NCI-H2081 (cell line): Measurements from ENCODE around the gene DIP2A.
"Not testable (repeated sequence)": the region's sequence is repeated elsewhere in the genome, so short reads cannot be mapped to it uniquely, and the experiment has no call there.

Experiments
- DNase-seq, 2 experiments: peaks; one replicate each; lab custom pipeline; 2025; lab: John Stamatoyannopoulos, UW

The DIP2A gene

DNA sequence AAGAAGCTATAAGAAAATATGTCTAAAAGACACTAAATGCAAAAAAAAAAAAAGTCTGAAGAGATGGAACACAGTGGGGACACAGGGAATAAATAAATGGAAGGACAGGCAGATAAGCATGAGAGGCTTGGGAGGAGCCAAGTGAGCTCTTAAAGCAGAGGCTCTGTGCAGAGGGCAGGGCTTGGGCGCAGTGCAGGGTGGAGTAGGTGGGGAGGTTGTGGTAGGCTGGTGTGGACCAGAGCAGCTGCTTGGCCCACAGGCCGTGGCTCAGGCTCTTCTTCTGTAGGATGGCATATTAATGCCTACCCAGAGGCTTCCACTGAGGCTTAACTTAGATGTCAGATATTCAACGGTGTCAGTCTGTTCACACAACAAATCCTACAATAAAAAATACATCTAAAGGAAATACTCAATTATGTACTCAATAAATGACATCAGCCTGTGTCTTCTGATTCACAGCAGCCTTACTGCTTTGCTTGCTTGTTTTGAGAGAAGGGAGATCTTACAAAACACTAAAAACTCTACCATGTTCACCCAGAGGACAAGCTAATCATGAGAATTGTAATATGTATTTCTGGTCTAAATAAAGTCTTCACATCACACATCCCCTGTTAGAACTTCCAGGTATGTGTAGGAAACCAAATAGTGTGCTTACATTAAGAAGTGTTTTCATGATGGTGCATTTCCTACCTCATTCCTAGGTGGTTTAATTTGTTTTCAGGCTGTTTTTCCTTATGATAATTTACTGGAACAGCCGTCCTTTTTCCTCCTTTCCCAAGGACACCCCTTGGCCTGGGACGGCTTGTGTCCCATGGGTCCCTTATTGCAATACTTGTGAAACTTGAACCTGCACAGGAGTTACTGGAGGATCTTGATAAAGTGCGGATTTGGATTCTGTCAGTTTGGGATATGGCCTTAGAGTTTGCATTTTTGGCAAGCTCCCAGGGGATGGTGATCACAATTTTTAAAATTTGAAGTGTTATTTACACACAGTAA is 24.9 kb downstream of the DIP2A start:
- no peak for DNase-seq

DNA sequence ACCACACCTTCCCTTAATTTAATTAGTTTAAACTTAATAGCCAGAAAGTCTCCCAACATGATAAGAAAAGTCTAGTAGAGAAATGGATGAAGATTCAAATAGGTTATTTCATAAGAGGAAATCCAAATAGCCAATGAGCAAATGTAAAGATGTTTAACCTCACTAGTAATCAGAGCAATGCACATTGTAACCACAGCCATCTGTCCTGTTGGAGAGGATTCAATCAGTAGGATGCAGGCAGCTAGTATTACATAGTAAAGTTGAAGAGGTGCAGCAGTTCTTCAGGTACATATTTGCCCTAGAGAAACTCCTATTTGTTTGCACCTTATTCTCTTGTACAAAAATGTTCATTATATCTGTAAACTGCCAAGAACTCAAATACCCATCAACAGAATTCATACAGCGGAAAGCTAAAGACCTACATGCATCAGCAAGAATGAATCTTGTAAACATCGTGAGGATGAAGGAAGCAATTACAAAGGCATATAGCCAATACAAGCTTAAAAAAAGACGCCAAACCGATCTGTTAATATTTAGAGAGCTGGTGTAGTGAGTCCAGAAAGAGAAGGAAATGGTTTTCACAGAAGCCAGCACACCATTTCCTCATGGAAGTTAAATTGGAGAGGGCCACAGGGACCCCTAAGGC is 27.9 kb downstream of the DIP2A start:
- DNase-seq, result no peak

DNA sequence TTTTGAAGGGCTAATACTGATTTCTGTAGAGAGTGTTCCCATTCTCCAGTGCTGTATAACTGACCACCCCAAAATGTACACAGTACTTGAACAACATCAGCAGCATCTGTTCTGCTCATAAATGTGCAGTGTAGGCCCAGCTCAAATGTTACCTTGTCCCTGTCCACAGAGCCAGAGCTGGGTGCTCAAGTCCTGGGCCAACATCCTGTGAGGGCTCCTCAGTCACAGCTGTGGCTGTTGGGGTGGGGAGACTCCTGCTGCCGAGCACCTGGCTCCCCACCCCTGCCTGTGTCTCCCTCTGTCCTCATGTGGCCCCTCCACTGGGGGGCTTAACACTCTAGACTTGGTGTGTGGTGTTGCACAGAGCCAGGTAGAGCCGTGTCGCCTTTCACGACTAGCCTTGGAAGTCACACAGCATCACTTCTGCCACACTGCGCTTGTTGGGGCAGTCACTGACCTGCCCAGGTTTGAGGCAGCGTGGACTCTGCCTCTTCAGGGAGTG is 30.5 kb downstream of the DIP2A start:
- DNase-seq, result no peak

DNA sequence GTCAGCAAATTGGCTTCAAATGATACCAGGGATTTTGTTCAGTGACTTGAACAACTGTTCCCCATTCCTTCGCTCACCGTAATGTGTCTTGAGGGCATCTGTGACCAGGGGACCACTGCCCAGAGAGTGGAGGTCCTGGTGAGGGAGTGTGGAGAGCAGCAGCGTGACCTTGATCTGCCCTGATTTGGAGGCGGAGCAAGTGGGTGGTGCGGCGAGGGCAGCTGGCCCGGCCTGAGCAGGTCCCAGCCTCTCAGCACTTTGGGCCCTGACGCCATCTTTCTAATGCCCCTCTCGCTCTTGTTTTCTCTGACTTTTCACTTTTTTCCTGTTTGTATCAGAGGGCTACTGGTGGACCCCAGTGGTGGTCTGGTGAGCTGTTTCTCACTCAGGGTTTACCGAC is 31.1 kb downstream of the DIP2A start:
- DNase-seq, result no peak

DNA sequence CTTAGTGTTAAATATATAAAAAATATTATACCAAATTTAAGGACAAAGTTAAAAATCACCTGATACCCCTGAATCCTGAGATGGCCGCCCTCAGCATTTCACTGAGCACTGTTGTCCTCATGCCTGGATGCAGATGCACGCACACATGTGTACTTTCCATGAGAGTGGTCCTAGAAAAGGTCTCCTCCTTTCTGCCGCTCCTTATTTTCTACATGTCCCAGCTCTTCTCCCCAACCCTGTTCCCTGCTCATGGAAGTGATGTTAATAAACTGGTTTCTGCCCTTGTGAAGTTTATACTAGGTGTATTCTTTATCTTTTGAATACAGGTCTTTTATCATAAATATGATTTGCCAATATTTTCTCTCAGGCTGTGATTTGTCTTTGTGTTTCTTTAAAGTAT is 32.9 kb downstream of the DIP2A start:
- no peak for DNase-seq

DNA sequence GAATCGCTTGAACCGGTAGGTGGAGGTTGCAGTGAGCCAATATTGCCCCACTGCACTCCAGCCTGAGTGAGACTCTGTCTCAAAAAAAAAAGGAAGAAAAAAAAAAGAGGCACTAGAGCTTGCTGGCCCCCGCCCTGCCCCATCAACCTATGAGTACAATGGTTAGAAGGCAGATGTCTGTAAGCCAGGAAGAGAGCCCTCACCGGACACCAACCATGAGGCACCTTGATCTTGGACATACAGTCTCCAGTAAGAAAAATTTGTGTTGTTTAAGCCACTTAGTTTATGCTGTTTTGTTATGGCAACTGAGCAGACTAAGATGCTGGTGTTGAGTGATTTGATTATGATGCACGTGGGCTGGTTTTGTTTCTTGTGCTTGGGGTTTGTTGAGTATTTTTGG is 34.2 kb downstream of the DIP2A start:
- no peak for DNase-seq

DNA sequence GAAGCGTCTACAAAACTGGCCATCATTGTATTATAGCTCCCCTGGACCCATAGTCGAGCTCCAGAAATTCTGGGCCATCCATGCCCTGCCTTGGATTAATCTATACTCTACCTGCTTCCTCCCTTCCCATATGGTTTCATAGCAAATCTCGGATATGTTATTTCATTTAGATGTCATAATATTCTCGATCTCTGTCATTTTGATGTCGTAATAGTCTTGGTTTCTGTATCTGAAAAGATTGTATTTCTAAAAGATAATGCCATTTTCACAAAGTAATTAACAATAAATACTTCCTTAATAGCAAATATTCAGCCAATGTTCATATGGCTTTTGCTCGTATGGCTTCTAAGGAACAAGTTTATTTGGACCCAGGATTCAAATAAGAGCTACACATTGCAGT is 35.1 kb downstream of the DIP2A start:
- DNase-seq, result no peak

DNA sequence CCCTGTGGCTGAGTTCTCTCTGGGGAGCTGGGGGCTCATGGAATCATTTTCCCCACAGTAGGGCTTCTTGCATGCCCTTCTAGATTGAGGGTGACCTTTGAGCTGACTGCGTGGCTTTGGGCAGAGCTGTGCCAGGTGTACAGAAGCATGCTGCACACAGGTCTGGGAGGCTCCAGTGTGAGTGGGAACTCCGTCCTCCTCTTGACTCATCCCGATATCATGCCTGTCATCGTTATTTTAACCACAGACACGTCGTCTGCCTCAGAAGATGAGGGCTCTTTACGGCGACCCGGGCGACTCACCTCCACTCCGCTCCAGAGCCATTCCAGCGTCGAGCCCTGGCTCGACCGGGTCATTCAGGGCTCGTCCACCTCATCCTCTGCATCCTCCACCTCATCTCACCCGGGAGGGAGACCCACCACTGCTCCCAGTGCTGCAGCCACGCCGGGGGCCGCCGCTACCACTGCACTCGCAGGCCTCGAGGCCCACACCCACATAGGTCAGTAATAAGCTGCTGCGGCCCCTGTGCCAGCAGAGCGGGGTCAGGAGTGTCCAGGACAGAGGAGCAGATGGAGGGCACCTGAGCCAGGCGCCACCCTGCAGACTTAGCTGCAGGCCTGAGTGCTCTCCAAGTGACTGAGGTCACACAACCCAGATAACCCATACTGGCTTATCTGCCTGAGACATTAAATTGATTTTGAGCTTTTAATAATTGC is 39.8 kb downstream of the DIP2A start:
- DNase-seq, result no peak

DNA sequence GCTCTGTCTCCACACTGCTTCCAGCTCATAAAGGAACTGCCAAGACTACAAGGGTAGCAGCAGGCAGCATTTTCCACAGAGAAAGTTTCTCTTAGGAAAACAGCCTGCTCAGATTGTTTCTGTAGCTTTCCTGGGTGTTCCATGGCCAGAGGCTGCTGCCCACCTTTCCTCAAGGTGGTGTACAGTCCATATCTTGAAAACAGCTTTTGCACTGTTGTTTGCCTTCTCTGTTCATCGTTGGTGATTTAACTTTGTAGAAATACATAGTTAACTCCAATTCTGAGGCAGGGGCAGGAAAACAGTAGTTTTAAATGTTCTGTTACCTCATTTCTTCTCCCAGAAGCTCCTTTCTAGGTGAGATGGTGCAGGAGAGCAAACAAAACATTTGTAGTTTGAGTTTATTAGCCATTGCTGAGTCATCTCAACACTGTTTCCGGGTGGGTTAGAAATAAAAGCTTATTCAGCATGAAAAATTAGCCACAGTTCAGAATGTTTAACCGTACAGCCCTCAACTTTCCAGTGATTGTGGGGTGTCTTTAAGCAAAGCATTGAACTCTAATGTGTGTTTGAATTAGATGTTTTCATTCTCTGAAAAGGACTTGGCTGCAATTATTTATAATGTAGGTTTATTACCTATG is 41.7 kb downstream of the DIP2A start:
- peak in 1 of 2 experiments; percentile 57 for DNase-seq

DNA sequence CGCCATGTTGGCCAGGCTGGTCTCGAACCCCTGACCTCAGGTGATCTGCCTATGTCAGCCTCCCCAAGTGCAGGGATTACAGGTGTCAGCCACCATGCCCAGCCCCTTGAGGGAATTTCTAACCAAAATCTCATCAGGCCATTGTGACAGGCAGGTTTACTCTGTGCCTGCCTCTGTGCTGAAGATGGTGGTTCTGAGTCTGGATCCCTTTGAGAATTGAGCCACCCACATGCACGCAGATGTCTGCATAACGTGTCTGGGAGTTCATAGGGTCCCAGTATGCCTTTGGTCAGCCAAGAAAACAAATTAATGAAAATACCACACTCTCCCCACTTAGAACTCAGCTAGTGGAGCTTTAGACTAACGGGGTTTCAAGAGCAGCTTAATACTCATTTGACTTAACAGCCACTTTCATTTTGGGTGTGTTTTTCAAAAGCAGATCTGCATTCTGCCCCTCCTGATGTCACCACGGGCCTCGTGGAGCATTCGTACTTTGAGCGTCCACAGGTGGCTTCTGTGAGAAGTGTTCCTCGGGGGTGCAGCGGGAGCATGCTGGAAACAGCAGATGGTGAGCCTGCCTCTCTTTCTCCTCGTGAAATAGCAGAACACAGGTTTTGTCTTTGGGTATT is 45.3 kb downstream of the DIP2A start:
- no peak for DNase-seq

DNA sequence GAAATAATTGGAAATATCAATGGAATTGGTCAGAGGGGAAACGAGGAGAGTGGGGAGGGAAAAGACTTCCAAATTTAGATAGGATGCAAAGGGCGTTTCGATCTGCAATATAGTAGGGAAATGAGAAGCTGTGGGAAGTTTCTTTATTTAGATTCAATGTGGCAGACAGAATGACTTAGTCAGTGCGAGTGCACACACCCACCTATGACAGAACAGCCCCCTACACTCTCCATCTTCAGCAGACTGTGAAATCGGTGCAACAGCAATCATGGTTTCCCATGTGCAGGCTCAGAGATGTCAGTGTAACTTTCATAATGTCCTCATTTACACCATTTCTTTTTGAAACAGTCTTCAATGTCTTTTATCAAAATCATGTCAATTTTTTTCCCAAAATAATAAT is 46.0 kb downstream of the DIP2A start:
- DNase-seq, result no peak

DNA sequence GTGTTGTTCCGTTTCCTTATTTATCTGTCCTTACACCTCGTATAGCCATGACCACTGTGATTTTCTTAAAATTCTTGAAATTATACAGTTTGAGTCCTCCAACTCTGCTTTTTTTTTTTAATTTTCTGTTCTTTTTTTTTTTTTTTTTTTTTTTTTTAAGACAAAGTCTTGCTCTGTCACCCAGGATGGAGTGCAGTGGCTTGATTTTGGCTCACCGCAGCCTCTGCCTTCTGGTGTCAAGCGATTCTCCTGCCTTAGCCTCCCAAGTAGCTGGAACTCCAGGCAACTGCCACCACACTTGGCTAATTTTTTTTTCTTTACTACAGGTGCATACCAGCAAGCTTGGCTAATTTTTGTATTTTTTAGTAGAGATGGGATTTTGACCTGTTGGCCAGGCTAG is 48.9 kb downstream of the DIP2A start:
- DNase-seq, result no peak

DNA sequence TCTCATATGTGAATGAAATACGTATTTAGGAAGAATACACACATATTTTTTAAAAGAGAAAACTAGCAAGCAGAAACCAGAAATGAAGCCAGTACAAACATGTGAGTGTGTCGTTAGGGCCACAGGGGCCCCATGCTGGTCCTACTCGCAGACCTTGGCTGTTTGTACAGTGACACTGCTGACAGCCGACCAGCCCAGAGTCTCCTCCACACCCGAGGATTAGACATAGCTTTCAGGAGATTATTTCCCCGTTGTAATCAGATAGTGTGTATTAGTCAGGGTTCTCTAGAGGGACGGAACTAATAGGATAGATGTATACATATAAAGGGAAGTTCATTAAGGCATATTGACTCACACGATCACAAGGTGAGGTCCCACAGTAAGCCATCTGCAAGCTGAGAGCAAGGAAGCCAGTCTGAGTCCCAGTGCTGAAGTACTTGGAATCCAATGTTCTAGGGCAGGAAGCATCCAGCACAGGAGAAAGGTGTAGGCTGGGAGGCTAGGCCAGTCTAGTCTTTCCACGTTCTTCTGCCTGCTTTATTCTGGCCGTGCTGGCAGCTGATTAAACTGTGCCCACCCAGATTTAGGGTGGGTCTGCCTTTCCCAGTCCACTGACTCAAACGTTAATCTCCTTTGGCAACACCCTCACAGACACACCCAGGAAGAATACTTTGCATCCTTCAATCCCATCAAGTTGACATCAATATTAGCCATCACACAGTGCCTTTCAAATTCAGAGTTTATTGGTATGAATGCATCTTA is 51.2 kb downstream of the DIP2A start:
- peak; percentile 70 to 89 for DNase-seq

DNA sequence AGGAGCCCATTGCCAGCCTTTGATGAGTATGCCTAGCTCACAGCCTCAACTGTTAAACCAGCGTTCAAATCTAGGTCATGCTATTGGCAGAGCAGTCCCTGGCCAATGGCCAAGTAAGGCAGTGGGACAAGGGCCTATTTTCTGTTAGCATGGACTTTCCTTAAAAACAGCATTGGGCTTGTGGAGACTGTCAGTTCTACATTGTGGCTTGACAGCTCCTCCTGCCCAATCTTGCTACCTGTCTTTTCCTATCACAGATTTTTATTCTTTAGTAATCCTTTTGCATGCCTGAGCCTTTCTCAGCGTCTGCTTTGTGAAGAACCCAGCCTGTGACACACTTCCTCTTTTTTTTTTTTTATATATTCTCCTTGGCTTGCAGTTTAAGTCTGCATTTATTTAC is 56.4 kb downstream of the DIP2A start:
- DNase-seq, result no peak

DNA sequence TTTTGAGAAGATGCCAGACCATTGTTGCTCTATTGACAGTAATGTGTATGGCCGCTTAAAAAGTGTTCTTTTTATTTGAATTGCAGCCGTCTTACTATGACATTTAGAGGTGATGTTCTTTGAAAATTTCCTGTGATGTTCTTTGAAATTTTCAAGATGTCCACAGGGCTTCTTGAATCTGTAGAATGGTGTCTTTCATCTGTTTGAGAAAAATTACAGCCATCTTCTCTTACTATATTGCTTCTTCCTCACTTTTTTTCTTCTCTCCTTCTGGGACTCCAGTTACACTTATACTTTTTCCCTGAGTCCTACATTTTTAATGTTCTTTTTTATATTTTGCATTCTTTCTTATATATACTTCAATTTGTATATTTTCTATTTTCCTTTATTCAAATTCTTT is 57.4 kb downstream of the DIP2A start:
- DNase-seq, result no peak

DNA sequence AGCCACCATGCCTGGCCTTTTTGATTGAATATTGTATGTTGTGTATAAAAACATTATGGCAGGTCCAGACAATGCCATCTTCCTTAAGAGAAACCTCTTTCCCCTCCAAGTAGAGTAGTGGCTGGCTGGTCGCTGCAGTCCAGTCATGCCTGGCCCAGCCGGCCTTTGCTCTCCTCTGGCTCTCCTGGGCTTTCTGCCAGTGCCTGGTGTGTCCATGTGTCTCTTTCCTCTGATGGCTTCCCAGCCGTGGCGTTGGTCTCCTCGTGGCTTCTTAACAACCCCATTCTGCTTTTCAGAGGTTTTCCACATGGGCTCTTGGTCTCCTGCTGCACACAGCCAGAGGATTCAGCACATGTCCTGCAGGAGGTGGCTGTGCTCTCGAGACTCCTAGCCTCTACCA is 58.7 kb downstream of the DIP2A start:
- no peak for DNase-seq

DNA sequence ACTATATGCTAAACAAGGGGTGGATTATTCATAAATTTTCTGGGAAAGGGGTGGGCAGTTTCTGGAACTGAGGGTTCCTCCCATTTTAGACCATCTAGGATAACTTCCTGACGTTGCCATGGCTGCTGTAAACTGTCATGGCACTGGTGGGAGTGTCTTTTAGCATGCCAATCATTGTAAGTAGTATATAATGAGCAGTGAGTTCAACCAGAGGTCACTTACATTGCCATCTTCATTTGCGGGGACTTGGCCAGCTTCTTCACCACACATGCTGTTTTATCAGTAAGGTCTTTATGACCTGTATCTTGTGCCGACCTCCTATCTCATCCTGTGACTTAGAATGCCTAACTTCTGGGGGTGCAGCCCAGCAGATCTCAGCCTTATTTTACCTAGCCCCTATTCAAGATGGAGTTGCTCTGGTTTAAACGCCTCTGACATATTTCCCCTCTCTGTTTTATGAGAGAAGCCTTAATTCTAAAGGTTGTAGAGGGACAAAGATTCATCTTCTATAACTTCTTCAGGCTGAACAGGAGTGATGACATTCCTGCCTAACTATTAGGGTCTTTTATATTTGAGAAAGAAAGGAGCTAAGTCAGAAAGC is 60.4 kb downstream of the DIP2A start:
- DNase-seq, result no peak

DNA sequence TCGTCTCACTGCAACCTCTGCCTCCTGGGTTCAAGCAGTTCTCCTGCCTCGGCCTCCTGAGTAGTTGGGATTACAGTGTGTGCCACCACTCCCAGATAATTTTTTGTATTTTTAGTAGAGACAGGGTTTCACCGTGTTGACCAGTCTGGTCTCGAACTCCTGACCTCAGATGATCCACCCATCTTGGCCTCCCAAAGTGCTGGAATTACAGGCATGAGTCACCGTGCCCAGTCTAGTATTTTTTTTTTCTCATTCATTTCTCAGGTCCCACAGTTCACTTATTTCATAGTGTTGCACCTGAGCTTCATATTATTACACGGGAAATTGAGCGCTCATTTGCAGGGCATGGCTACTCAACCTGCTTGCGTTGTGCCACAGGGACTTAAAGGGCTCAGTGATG is 68.7 kb downstream of the DIP2A start:
- not testable (repeated sequence) for DNase-seq

DNA sequence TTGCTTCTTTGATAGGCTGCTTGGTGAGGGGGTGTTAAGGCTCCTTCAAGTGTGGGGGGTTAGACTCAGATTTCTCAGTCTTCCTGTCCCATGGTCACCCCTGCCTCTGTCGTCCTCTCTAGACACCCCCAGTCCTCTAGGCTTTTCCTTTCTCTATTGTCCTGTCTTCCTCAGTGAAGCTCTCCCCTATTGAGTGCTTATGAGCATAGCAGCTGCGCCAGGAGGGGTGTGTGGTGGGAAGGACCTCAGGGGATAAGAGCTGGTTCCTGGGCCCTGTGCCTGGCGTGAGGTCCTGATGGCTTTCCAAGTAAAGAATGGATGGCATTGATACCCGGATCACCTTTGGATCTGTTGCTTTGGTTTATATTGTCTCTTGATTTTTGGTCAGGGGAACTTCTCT is 69.1 kb downstream of the DIP2A start:
- no peak for DNase-seq

DNA sequence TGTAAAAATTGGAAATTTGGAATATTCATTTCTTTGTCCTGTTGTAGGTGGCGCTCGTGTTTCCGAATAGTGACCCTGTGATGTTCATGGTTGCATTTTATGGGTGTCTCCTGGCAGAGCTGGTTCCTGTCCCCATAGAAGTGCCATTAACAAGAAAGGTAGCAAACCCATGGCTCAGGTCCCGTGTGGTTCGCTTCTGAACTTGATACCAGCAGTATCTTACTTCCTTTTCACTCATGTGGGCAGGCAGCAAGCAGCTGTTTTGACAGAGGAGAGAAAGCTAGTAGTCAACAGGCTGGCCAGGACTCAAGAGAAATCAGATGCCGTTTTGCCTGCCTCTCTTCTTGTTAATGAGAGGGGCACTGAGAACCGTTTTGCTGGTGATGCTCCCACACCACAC is 73.4 kb downstream of the DIP2A start:
- no peak for DNase-seq
